Keratinocyte (primary cell): ENCODE results near the gene FHOD3. TPM values are rescaled to one million over a fixed set of nuclear protein-coding genes. Genes with fewer than 3 reads are reported as not detected.
"Not testable (repeated sequence)": the region's sequence is repeated elsewhere in the genome, so short reads cannot be mapped to it uniquely, and the experiment has no call there.

ENCODE experiments used
- DNase-seq: peaks from one replicate; pipeline ENCODE4 v3.0.0-alpha.2; 2011; ENCODE audit warnings: low read depth, missing footprints, low spot score
- FAIRE-seq: peaks from 2 replicates; lab custom pipeline; 2011; peaks lifted over from hg19 to GRCh38; lab: Jason Lieb, UNC
- H2AFZ ChIP-seq: 2 replicates; pipeline ENCODE4 v1.6.0; 2012; ENCODE audit warnings: low read length, control low read depth, inconsistent platforms; ENCODE audit not compliant: control insufficient read depth
- H3K27ac ChIP-seq: 2 replicates; pipeline ENCODE4 v1.5.1; 2011; ENCODE audit warnings: low read length; ENCODE audit not compliant: control insufficient read depth, insufficient read depth
- H3K27me3 ChIP-seq: 3 replicates; pipeline ENCODE4 v1.6.0; 2011; ENCODE audit warnings: low read length; ENCODE audit not compliant: control insufficient read depth, insufficient read depth; ENCODE audit errors: extremely low read depth
- H3K36me3 ChIP-seq, 2 experiments: 2 replicates in 1 of 2; 3 replicates in 1 of 2; pipeline ENCODE4 v1.5.1; 2011; ENCODE audit warnings: low read length in 2 of 2, mild to moderate bottlenecking in 1 of 2; ENCODE audit not compliant: control insufficient read depth in 2 of 2, insufficient read depth in 2 of 2; ENCODE audit errors: extremely low read depth in 1 of 2
- H3K4me1 ChIP-seq: 3 replicates; pipeline ENCODE4 v1.5.1; 2011; ENCODE audit warnings: low read length; ENCODE audit not compliant: control insufficient read depth, insufficient read depth; ENCODE audit errors: extremely low read depth
- H3K4me2 ChIP-seq: 3 replicates; pipeline ENCODE4 v1.6.0; 2011; ENCODE audit warnings: low read depth, low read length; ENCODE audit not compliant: control insufficient read depth, insufficient read depth; ENCODE audit errors: extremely low read depth
- H3K4me3 ChIP-seq, 3 experiments: fragments of 200-600 bp in 1 of 3; sonication (generic) in 1 of 3; 2 replicates in 2 of 3; 3 replicates in 1 of 3; pipeline ENCODE4 v1.5.1; 2011 to 2016; ENCODE audit warnings: low read length in 3 of 3, mild to moderate bottlenecking in 3 of 3, control low read depth in 2 of 3, inconsistent platforms in 1 of 3, low read depth in 1 of 3, mixed read lengths in 1 of 3, mixed run types in 1 of 3, moderate library complexity in 1 of 3; ENCODE audit not compliant: control insufficient read depth in 2 of 3, insufficient read depth in 2 of 3; ENCODE audit errors: extremely low read depth in 1 of 3
- H3K79me2 ChIP-seq: 2 replicates; pipeline ENCODE4 v1.6.0; 2012; ENCODE audit warnings: low read length; ENCODE audit not compliant: control insufficient read depth, insufficient read depth
- H3K9ac ChIP-seq: 3 replicates; pipeline ENCODE4 v1.6.0; 2011; ENCODE audit warnings: low read length; ENCODE audit not compliant: control insufficient read depth, insufficient read depth; ENCODE audit errors: extremely low read depth
- H3K9me1 ChIP-seq: 3 replicates; pipeline ENCODE4 v1.6.0; 2011; ENCODE audit warnings: low read length; ENCODE audit not compliant: control insufficient read depth, insufficient read depth; ENCODE audit errors: extremely low read depth
- H3K9me3 ChIP-seq: 2 replicates; pipeline ENCODE4 v1.5.1; 2012; ENCODE audit warnings: low read depth, low read length; ENCODE audit not compliant: control insufficient read depth
- H4K20me1 ChIP-seq: 3 replicates; pipeline ENCODE4 v1.6.0; 2011; ENCODE audit warnings: low read length; ENCODE audit not compliant: control insufficient read depth, insufficient read depth; ENCODE audit errors: extremely low read depth
- CTCF ChIP-seq, 3 experiments: IDR thresholded peaks in 1 of 3; conservative IDR thresholded peaks in 1 of 3; optimal IDR thresholded peaks in 1 of 3; 2 replicates in 2 of 3; 3 replicates in 1 of 3; pipeline versions ENCODE3 to v1.5.1; 2011; ENCODE audit warnings: low read length in 3 of 3, mild to moderate bottlenecking in 3 of 3, moderate library complexity in 2 of 3, control low read depth in 1 of 3, inconsistent platforms in 1 of 3; ENCODE audit not compliant: insufficient read depth in 2 of 3; ENCODE audit errors: extremely low read depth in 1 of 3
- EZH2 ChIP-seq: IDR thresholded peaks from one replicate; pipeline ENCODE4 v1.6.1; 2012; ENCODE audit warnings: inconsistent platforms, mild to moderate bottlenecking, low read length, moderate library complexity
- dilution Hi-C: fragments of 300-500 bp; cut with MboI; formaldehyde crosslinking; loops from one replicate; pipeline ENCODE4 v1.7.0; 2020; ENCODE audit warnings: low sequenced_read_pairs; ENCODE audit not compliant: extremely low pct_ligation_motif_present
- polyA plus RNA-seq, 5 experiments: library from polyadenylated mRNA; depleted of rRNA in 3 of 5; stranded (reverse) in 3 of 5; stranded (forward) in 1 of 5; unstranded in 1 of 5; fragments of >200 nt; gene quantifications; 1 replicate in 1 of 5; 2 replicates in 3 of 5; 3 replicates in 1 of 5; pipeline versions ENCODE4 v1.2.1 to v1.2.3, GENCODE V29; 2011 to 2012; ENCODE audit warnings: missing spikeins in 2 of 5, low read depth in 1 of 5, low replicate concordance in 1 of 5

The FHOD3 gene
- polyA plus RNA-seq, 1 donor (not counting 4 experiments of a cell fraction or from before 2014, with no cell fraction given), result 7.7 TPM

GRCh38 chr18:36718705-36719328, 421.3 kb downstream of the FHOD3 start:
- H3K4me2 ChIP-seq, result no peak overlapping the region
- DNase-seq, result no peak
- H3K9me3 ChIP-seq, result no peaks in the 10 kb centered on the region
- H3K79me2 ChIP-seq, result no peaks in the 10 kb centered on the region
- H3K4me1 ChIP-seq, result no peaks in the 10 kb centered on the region
- H3K4me3 ChIP-seq, result no peak overlapping the region
- dilution Hi-C loops, result no loop called here
- no peaks in the 10 kb centered on the region for H4K20me1 ChIP-seq
- H3K36me3 ChIP-seq, result no peaks in the 10 kb centered on the region
- H3K27ac ChIP-seq, result no peak overlapping the region
- H3K9me1 ChIP-seq, result no peaks in the 10 kb centered on the region
- no peak for FAIRE-seq
- no peaks in the 10 kb centered on the region for H3K27me3 ChIP-seq
- H2AFZ ChIP-seq, result no peak overlapping the region
- TF ChIP-seq CTCF (optimal IDR thresholded peaks at IDR 0.05 in 1 of 3, IDR thresholded peaks at IDR 0.05 in 1 of 3, conservative IDR thresholded peaks at IDR 0.05 in 1 of 3; ENCODE audit: extremely low read depth in 1 of 3, insufficient read depth in 2 of 3, low read length in 3 of 3) (no peak), EZH2 (no peak)
- H3K9ac ChIP-seq, result no peak overlapping the region

DNA sequence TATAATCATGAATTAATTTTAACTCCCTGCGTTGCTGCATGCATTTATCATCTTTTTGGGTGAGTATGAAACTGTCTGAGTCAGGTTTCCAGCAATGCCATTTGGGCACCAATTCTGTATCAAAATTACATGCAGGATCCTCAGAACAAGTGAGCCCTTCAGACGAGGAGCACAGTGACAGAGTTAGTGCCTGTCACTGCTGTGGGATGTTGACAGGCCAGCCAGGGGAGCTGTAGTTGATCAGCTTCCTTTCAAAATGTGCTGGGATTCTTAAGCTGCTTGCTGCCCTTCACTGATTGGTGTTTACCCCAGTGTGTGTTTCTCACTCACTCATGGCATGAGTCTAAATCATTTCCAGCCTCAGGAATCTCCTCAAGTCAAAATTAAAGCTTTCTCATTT, 422.1 kb downstream of the FHOD3 start:
- dilution Hi-C loops, result no loop called here
- Histone ChIP-seq H3K36me3 (no peaks in the 10 kb centered on the region), H3K9me3 (no peaks in the 10 kb centered on the region)

DNA sequence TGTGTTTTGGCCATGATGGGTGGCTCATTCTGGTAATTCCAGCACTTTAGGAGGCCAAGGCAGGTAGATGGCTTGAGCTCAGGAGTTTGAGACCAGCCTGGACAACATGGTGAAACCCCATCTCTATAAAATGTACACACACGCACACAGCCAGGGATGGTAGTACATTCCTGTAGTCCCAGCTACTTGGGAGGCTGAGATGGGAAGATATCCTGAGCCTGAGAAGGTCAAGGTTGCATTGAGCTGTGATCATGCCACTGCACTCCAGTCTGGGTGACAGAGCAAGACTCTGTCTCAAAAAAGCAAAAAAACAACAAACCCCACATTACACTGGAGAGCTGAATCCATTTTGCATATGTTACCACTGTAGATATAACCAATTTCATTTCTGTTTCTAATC, 423.8 kb downstream of the FHOD3 start:
- H4K20me1 ChIP-seq, H3K4me1 ChIP-seq, FAIRE-seq, dilution Hi-C loops, H3K9ac ChIP-seq, H3K9me1 ChIP-seq, H3K27me3 ChIP-seq, H3K4me2 ChIP-seq, H3K27ac ChIP-seq, H3K4me3 ChIP-seq, H3K9me3 ChIP-seq, H3K36me3 ChIP-seq, DNase-seq, H3K79me2 ChIP-seq, H2AFZ ChIP-seq: not testable (repeated sequence)

More for the DNA sequence above, 422.1 kb downstream of the FHOD3 start:
- no peaks in the 10 kb centered on the region for H4K20me1 ChIP-seq
- H3K4me1 ChIP-seq, result no peaks in the 10 kb centered on the region
- H3K27me3 ChIP-seq, result no peaks in the 10 kb centered on the region
- no peak overlapping the region for H3K4me2 ChIP-seq
- H3K4me3 ChIP-seq, result no peak overlapping the region
- no peaks in the 10 kb centered on the region for H3K79me2 ChIP-seq
- H3K9ac ChIP-seq, result no peak overlapping the region
- TF ChIP-seq CTCF (optimal IDR thresholded peaks at IDR 0.05 in 1 of 3, IDR thresholded peaks at IDR 0.05 in 1 of 3, conservative IDR thresholded peaks at IDR 0.05 in 1 of 3; ENCODE audit: extremely low read depth in 1 of 3, insufficient read depth in 2 of 3, low read length in 3 of 3) (no peak), EZH2 (no peak)
- FAIRE-seq, result no peak
- DNase-seq, result no peak
- H3K27ac ChIP-seq, result no peak overlapping the region
- H2AFZ ChIP-seq, result no peak overlapping the region
- no peaks in the 10 kb centered on the region for H3K9me1 ChIP-seq
